IMR-90 (cell line): Measurements from ENCODE around the gene ZNF607. TPM values are rescaled to one million over a fixed set of nuclear protein-coding genes. Genes with fewer than 3 reads are reported as not detected.

ENCODE experiments used
- ATAC-seq: fragments of 200-7000 bp; cut with Tn5 transposase; 2 replicates; pipeline ENCODE4 v1.9.1; 2020; ENCODE audit warnings: low read depth, mild to moderate bottlenecking, moderate library complexity
- BruUV-seq: library from RNA; stranded (reverse); fragments of 400-500 nt; replicated peaks from 2 replicates; lab custom pipeline; 2021; lab: Mats Ljungman, UMichigan
- CTCF ChIA-PET: fragments of 300-600 bp; formaldehyde crosslinking; extraction: SDS; loops from one replicate; lab custom pipeline; 2021; ENCODE audit warnings: antibody characterized with exemption; lab: Yijun Ruan, JAX
- POLR2A ChIA-PET: fragments of 300-600 bp; sonication (Branson Sonifier 250); formaldehyde crosslinking; loops from one replicate; lab custom pipeline; 2022; ENCODE audit warnings: antibody characterized with exemption; ENCODE audit not compliant: unreplicated experiment; lab: Charles Lee
- DNase-seq: peaks from one replicate; pipeline ENCODE4 v3.0.0; 2013
- H2AFZ ChIP-seq: replicated peaks from 2 replicates; pipeline ENCODE3; 2013; ENCODE audit warnings: low read length, mild to moderate bottlenecking; ENCODE audit not compliant: poor library complexity
- H2AK5ac ChIP-seq: 2 replicates; pipeline ENCODE4 v1.6.1; 2013; ENCODE audit warnings: low read depth, low read length, inconsistent platforms
- H2AK9ac ChIP-seq: replicated peaks from 2 replicates; pipeline ENCODE3; 2013; ENCODE audit warnings: mild to moderate bottlenecking, low read depth, low read length, moderate library complexity; ENCODE audit not compliant: poor library complexity
- H2BK120ac ChIP-seq: 2 replicates; pipeline ENCODE4 v1.6.1; 2013; ENCODE audit warnings: low read depth, low read length, inconsistent platforms
- H2BK15ac ChIP-seq: 3 replicates; pipeline ENCODE4 v1.6.1; 2013; ENCODE audit warnings: low read depth, low read length, inconsistent platforms
- H2BK20ac ChIP-seq: 2 replicates; pipeline ENCODE4 v1.6.1; 2013; ENCODE audit warnings: low read depth, mild to moderate bottlenecking, inconsistent platforms, low read length, moderate library complexity
- H2BK5ac ChIP-seq: 2 replicates; pipeline ENCODE4 v1.6.1; 2013; ENCODE audit warnings: mild to moderate bottlenecking, low read depth, low read length, inconsistent platforms; ENCODE audit not compliant: poor library complexity, severe bottlenecking
- H3K14ac ChIP-seq: replicated peaks from 2 replicates; pipeline ENCODE4 v1.6.1; 2013; ENCODE audit warnings: low read depth, low read length, inconsistent platforms
- H3K18ac ChIP-seq: 2 replicates; pipeline ENCODE4 v1.6.1; 2013; ENCODE audit warnings: low read depth, low read length, control low read depth
- H3K23ac ChIP-seq: 2 replicates; pipeline ENCODE4 v1.6.1; 2013; ENCODE audit warnings: low read depth, low read length, inconsistent platforms
- H3K27ac ChIP-seq: 2 replicates; pipeline ENCODE4 v1.5.1; 2013; ENCODE audit warnings: mild to moderate bottlenecking, control low read depth, low read length; ENCODE audit not compliant: insufficient read depth
- H3K27me3 ChIP-seq: 2 replicates; pipeline ENCODE4 v1.6.1; 2013; ENCODE audit warnings: low read length; ENCODE audit not compliant: control insufficient read depth, insufficient read depth
- H3K36me3 ChIP-seq: 2 replicates; pipeline ENCODE4 v1.6.1; 2013; ENCODE audit warnings: low read length, mixed read lengths; ENCODE audit not compliant: control insufficient read depth, insufficient read depth
- H3K4ac ChIP-seq: 2 replicates; pipeline ENCODE4 v1.6.1; 2013; ENCODE audit warnings: low read depth, low read length, inconsistent platforms
- H3K4me1 ChIP-seq: 2 replicates; pipeline ENCODE4 v1.6.1; 2013; ENCODE audit warnings: low read length, mixed read lengths; ENCODE audit not compliant: control insufficient read depth, insufficient read depth
- H3K4me2 ChIP-seq: 2 replicates; pipeline ENCODE4 v1.6.1; 2013; ENCODE audit warnings: low read depth, mild to moderate bottlenecking, control low read depth, low read length, moderate library complexity
- H3K4me3 ChIP-seq: 2 replicates; pipeline ENCODE4 v1.5.1; 2013; ENCODE audit warnings: low read depth, mild to moderate bottlenecking, control low read depth, low read length, moderate library complexity; ENCODE audit not compliant: insufficient read depth
- H3K56ac ChIP-seq: 2 replicates; pipeline ENCODE4 v1.6.1; 2013; ENCODE audit warnings: low read length, inconsistent platforms; ENCODE audit not compliant: insufficient read depth; ENCODE audit errors: extremely low read depth
- H3K79me1 ChIP-seq, 2 experiments: 2 replicates each; pipeline ENCODE4 v1.6.1; 2013; ENCODE audit warnings: low read length in 2 of 2, inconsistent platforms in 1 of 2, low read depth in 1 of 2
- H3K9ac ChIP-seq: 2 replicates; pipeline ENCODE4 v1.6.1; 2013; ENCODE audit warnings: low read depth, low read length, control low read depth
- H3K9me1 ChIP-seq: 2 replicates; pipeline ENCODE4 v1.6.1; 2013; ENCODE audit warnings: low read length, inconsistent platforms; ENCODE audit not compliant: insufficient read depth
- H3K9me3 ChIP-seq: 2 replicates; pipeline ENCODE4 v1.6.1; 2013; ENCODE audit warnings: low read length; ENCODE audit not compliant: control insufficient read depth, insufficient read depth
- H4K20me1 ChIP-seq: 2 replicates; pipeline ENCODE4 v1.6.1; 2013; ENCODE audit warnings: low read length, inconsistent platforms; ENCODE audit not compliant: insufficient read depth
- H4K5ac ChIP-seq: 2 replicates; pipeline ENCODE4 v1.6.1; 2013; ENCODE audit warnings: mild to moderate bottlenecking, low read depth, low read length, control low read depth
- H4K8ac ChIP-seq, 2 experiments: 2 replicates each; pipeline ENCODE4 v1.6.1; 2013; ENCODE audit warnings: low read depth in 2 of 2, low read length in 2 of 2, control low read depth in 1 of 2, inconsistent platforms in 1 of 2
- H4K91ac ChIP-seq: 2 replicates; pipeline ENCODE4 v1.6.1; 2013; ENCODE audit warnings: low read depth, low read length, inconsistent platforms; ENCODE audit not compliant: insufficient read depth
- BHLHE40 ChIP-seq: fragments of 150-350 bp; IDR thresholded peaks from 2 replicates; pipeline ENCODE4 v1.6.1; 2016; ENCODE audit warnings: mild to moderate bottlenecking, low read depth, low read length
- CHD1 ChIP-seq: IDR thresholded peaks from 2 replicates; pipeline ENCODE4 v1.6.1; 2012; ENCODE audit warnings: low read depth, low read length, improper control_type of control experiment
- MAZ ChIP-seq: IDR thresholded peaks from 2 replicates; pipeline ENCODE4 v1.6.1; 2012; ENCODE audit warnings: low read depth, mild to moderate bottlenecking, low read length, improper control_type of control experiment, moderate library complexity, borderline replicate concordance
- POLR2A ChIP-seq: IDR thresholded peaks from 2 replicates; pipeline ENCODE4 v1.6.1; 2012; ENCODE audit warnings: mild to moderate bottlenecking, low read depth, low read length
- RAD21 ChIP-seq: IDR thresholded peaks from 2 replicates; pipeline ENCODE4 v1.6.1; 2012; ENCODE audit warnings: low read length, improper control_type of control experiment
- RCOR1 ChIP-seq: IDR thresholded peaks from 2 replicates; pipeline ENCODE4 v1.6.1; 2012; ENCODE audit warnings: mild to moderate bottlenecking, low read length, improper control_type of control experiment; ENCODE audit not compliant: insufficient replicate concordance
- RFX5 ChIP-seq: IDR thresholded peaks from 2 replicates; pipeline ENCODE4 v1.8.0; 2012; ENCODE audit warnings: low read depth, mild to moderate bottlenecking, low read length, moderate library complexity
- WGBS, 2 experiments: methylation state at CpG; one replicate each; pipeline versions ENCODE4 v1.1.5 to v1.1.7; 2013; ENCODE audit warnings: missing lambda C conversion rate in 2 of 2; ENCODE audit not compliant: insufficient read length in 1 of 2; ENCODE audit errors: extremely low coverage in 2 of 2; 5-methylcytosine and 5-hydroxymethylcytosine counted together
- dilution Hi-C: fragments of 300-500 bp; cut with HindIII; formaldehyde crosslinking; loops from one replicate; pipeline ENCODE4 v1.14.3; 2018; ENCODE audit warnings: low sequenced_read_pairs; ENCODE audit not compliant: unreplicated experiment
- in situ Hi-C: fragments of 300-500 bp; cut with MboI; formaldehyde crosslinking; loops from 3 replicates; pipeline ENCODE4 v1.14.3; 2019; ENCODE audit warnings: low sequenced_read_pairs, inconsistent platforms, mixed read lengths
- intact Hi-C: fragments of 100-400 bp; cut with micrococcal nuclease; formaldehyde crosslinking; loops from 2 replicates; pipeline ENCODE4 v1.10.0; 2022
- polyA plus RNA-seq, 3 experiments: library from polyadenylated mRNA; depleted of rRNA; stranded (reverse); fragments of >200 nt; gene quantifications; 2 replicates each; pipeline ENCODE4 v1.2.3, GENCODE V29; 2012; ENCODE audit warnings: low replicate concordance in 1 of 3
- total RNA-seq: library from RNA; depleted of rRNA; stranded (reverse); fragments of >200 nt; gene quantifications from 2 replicates; pipeline ENCODE4 v1.2.3, GENCODE V29; 2012
- TF ChIP-seq, protein P1 (sequence below): fragments of 150-350 bp; IDR thresholded peaks from 2 replicates; pipeline ENCODE4 v1.6.1; 2016; ENCODE audit warnings: low read depth, mild to moderate bottlenecking, low read length, moderate library complexity, borderline replicate concordance

ZNF607 gene
- total and polyA plus RNA-seq, 2 of the 4 experiments (the other 2 are of a cell fraction), result 1.2 to 2.7 TPM

GRCh38 chr19:37699057-37699456 lies 20.5 kb downstream of the ZNF607 start:
- H3K23ac ChIP-seq, result no peak overlapping the region
- no peak overlapping the region for H3K27ac ChIP-seq
- H2AK9ac ChIP-seq, result no peak overlapping the region
- H2AK5ac ChIP-seq, result no peak overlapping the region
- H3K4me1 ChIP-seq, result no peaks in the 10 kb centered on the region
- H3K9me3 ChIP-seq, result peaks cover 21% of the 10 kb centered on the region
- no peak overlapping the region for H3K4me2 ChIP-seq
- no peaks in the 10 kb centered on the region for H3K79me1 ChIP-seq
- no peak overlapping the region for H2BK20ac ChIP-seq
- ChIA-PET POLR2A (no interaction called here), CTCF (no interaction called here)
- no peak overlapping the region for H3K4me3 ChIP-seq
- TF ChIP-seq CHD1 (no peak), RAD21 (no peak), BHLHE40 (no peak), POLR2A (no peak), RCOR1 (no peak), MAZ (no peak), RFX5 (no peak)
- TF ChIP-seq, protein P1, sequence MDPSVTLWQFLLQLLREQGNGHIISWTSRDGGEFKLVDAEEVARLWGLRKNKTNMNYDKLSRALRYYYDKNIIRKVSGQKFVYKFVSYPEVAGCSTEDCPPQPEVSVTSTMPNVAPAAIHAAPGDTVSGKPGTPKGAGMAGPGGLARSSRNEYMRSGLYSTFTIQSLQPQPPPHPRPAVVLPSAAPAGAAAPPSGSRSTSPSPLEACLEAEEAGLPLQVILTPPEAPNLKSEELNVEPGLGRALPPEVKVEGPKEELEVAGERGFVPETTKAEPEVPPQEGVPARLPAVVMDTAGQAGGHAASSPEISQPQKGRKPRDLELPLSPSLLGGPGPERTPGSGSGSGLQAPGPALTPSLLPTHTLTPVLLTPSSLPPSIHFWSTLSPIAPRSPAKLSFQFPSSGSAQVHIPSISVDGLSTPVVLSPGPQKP, result no peak
- DNase-seq, result peak; percentile 8
- H3K56ac ChIP-seq, result no peak overlapping the region
- no peak overlapping the region for H3K9ac ChIP-seq
- no peak overlapping the region for H3K4ac ChIP-seq
- BruUV-seq, result no TSS peak
- WGBS, 2 experiments, result no CpG with 5 or more reads among the region's 5 CpGs
- H4K5ac ChIP-seq, result no peak overlapping the region
- H4K20me1 ChIP-seq, result no peaks in the 10 kb centered on the region
- no peak overlapping the region for H2BK15ac ChIP-seq
- no peak overlapping the region for H3K14ac ChIP-seq
- no peak overlapping the region for H4K91ac ChIP-seq
- no peak overlapping the region for H2AFZ ChIP-seq
- H3K9me1 ChIP-seq, result no peaks in the 10 kb centered on the region
- H3K27me3 ChIP-seq, result no peaks in the 10 kb centered on the region
- no peak overlapping the region for H4K8ac ChIP-seq
- intact Hi-C loops, result loop anchor here (10.0 kb wide), 1 partner anchor 234 kb away; the partner anchor contains the start of genes ZNF569 and ZNF570
- dilution Hi-C loops, result no loop called here
- no peak overlapping the region for H2BK5ac ChIP-seq
- no peak overlapping the region for H3K18ac ChIP-seq
- peaks cover 11% of the 10 kb centered on the region for H3K36me3 ChIP-seq
- H2BK120ac ChIP-seq, result no peak overlapping the region
- no peak for ATAC-seq
- in situ Hi-C loops, result no loop called here
